ENCODE measurements around the gene STKLD1. TPM values are rescaled to one million over a fixed set of nuclear protein-coding genes. Genes with fewer than 3 reads are reported as not detected.

Gene STKLD1
- total and polyA plus RNA-seq, 9 of the 15 experiments (the other 6 are each of a cell fraction or from before 2014, with no cell fraction given), result 0.10 to 0.65 (median 0.33) TPM; not detected in 2

GRCh38 chr9:133347985-133348717 is 28.0 kb upstream of the STKLD1 start, which contains the start of the genes MED22 and RPL7A (continued):
- TF ChIP-seq CHD7 (IDR thresholded peaks at IDR 0.05; ENCODE audit: low read depth, low read length) (no peak), ZNF696 (CRISPR knock-in tag; conservative IDR thresholded peaks at IDR 0.05) (no peak), ZNF175 (CRISPR knock-in tag; IDR thresholded peaks at IDR 0.05; ENCODE audit: low read depth) (no peak), DIDO1 (tag; IDR thresholded peaks at IDR 0.05; ENCODE audit: low read depth) (0 out of 2 replicates have a peak, but pooled peaks have one; percentile 25), SMAD1 (IDR thresholded peaks at IDR 0.05; ENCODE audit: low read depth, low read length, partially characterized antibody) (peak; percentile 89), ZNF507 (tag; conservative IDR thresholded peaks at IDR 0.05) (no peak), ZBTB8A (IDR thresholded peaks at IDR 0.05; ENCODE audit: partially characterized antibody) (no peak), NR2C1 (IDR thresholded peaks at IDR 0.05) (peak; percentile 39; the same call in 1 of the 2 replicates), NR2C1 (tag; IDR thresholded peaks at IDR 0.05) (no peak), ZNF23 (CRISPR knock-in tag; IDR thresholded peaks at IDR 0.05) (no peak), ARID4B (CRISPR knock-in tag; IDR thresholded peaks at IDR 0.05) (peak; percentile 86), ZNF124 (CRISPR knock-in tag; IDR thresholded peaks at IDR 0.05) (no peak)

All from K562 (cell line).